C4-2B (cell line): ENCODE measurements around the gene BBX.

ENCODE experiments used
- H3K27ac ChIP-seq: fragments of 450-650 bp; 2 replicates; pipeline ENCODE4 v1.5.1; 2017
- CTCF ChIP-seq: fragments of 450-650 bp; conservative IDR thresholded peaks from 2 replicates; pipeline ENCODE4 v1.5.1; 2017; ENCODE audit warnings: mild to moderate bottlenecking
- ZFX ChIP-seq: fragments of 450-650 bp; IDR thresholded peaks from 2 replicates; pipeline ENCODE4 v1.6.1; 2017

Gene BBX

GRCh38 chr3:107701299-107701698, 178.5 kb downstream of the BBX start:
- TF ChIP-seq CTCF (no peak), ZFX (no peak)
- H3K27ac ChIP-seq, result no peak overlapping the region

GRCh38 chr3:107704477-107704876, 181.7 kb downstream of the BBX start:
- no peak for TF ChIP-seq CTCF
- TF ChIP-seq ZFX, result no peak
- no peak overlapping the region for H3K27ac ChIP-seq

- H3K27ac ChIP-seq, result no peak overlapping the region
- TF ChIP-seq CTCF, result no peak
- TF ChIP-seq ZFX, result no peak
These were observed 182.3 kb downstream of the BBX start for GRCh38 chr3:107705046-107705445.

GRCh38 chr3:107710851-107711250, 188.1 kb downstream of the BBX start:
- no peak overlapping the region for H3K27ac ChIP-seq
- TF ChIP-seq CTCF (no peak), ZFX (no peak)

GRCh38 chr3:107716734-107717133, 194.0 kb downstream of the BBX start:
- H3K27ac ChIP-seq, result no peak overlapping the region
- no peak for TF ChIP-seq ZFX
- no peak for TF ChIP-seq CTCF

- TF ChIP-seq ZFX, result no peak
- TF ChIP-seq CTCF, result no peak
These were observed 195.8 kb downstream of the BBX start for GRCh38 chr3:107718547-107718946.

GRCh38 chr3:107727102-107727501, 204.3 kb downstream of the BBX start:
- TF ChIP-seq ZFX (no peak), CTCF (no peak)
- H3K27ac ChIP-seq, result no peak overlapping the region

More at GRCh38 chr3:107718547-107718946, 195.8 kb downstream of the BBX start:
- H3K27ac ChIP-seq, result no peak overlapping the region
